B cell (primary cell): ENCODE data around the gene LRP6.

Experiments used
- EZH2 ChIP-seq: IDR thresholded peaks from 2 replicates; pipeline ENCODE4 v1.6.1; 2012; ENCODE audit warnings: borderline replicate concordance, low read depth, mild to moderate bottlenecking, moderate library complexity, low read length; ENCODE audit not compliant: insufficient read depth, poor library complexity, severe bottlenecking
- TF ChIP-seq, protein P1 (sequence below): fragments of 200-600 bp; IDR thresholded peaks from one replicate; pipeline ENCODE4 v1.8.0; 2022; ENCODE audit warnings: antibody characterized with exemption, mild to moderate bottlenecking

DNA sequence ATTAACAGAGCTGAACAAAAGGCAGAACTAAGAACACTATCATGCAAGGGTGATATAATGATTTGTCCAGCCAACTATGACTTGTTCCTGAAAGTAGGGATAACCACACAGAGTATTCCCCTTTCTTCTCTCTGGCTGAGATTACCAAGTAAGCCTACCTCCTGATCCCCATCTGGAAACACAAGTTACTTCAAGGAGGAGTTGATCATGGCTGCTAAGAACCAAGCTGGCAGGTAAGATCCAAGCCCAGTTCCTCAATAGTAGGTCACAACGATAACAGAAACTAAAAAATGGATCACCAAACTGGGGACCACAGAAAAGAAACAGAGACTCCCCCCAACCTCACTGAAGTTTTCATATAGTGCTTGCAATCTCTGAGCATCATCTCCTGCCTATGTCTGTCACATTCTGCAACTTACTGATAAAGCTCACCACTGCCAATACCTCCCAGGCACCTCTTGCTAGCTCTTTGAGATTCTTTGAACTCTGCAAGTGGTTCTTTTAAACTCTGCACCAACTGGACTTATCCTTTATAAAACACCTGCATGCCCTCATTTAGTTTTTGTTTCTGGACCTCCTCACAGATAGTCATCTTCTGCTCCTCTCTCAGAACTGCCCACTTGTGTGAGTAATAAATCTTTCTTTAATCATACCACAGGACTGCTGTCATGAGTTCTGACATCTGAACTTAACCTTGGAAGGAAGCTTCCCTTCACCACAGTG, 76.6 kb downstream of the LRP6 start:
- TF ChIP-seq, protein P1, sequence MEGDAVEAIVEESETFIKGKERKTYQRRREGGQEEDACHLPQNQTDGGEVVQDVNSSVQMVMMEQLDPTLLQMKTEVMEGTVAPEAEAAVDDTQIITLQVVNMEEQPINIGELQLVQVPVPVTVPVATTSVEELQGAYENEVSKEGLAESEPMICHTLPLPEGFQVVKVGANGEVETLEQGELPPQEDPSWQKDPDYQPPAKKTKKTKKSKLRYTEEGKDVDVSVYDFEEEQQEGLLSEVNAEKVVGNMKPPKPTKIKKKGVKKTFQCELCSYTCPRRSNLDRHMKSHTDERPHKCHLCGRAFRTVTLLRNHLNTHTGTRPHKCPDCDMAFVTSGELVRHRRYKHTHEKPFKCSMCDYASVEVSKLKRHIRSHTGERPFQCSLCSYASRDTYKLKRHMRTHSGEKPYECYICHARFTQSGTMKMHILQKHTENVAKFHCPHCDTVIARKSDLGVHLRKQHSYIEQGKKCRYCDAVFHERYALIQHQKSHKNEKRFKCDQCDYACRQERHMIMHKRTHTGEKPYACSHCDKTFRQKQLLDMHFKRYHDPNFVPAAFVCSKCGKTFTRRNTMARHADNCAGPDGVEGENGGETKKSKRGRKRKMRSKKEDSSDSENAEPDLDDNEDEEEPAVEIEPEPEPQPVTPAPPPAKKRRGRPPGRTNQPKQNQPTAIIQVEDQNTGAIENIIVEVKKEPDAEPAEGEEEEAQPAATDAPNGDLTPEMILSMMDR = no peak
- TF ChIP-seq EZH2 = no peak
